NCI-H146 (cell line): ENCODE results near the gene TBL3.
"Not testable (repeated sequence)": the region's sequence is repeated elsewhere in the genome, so short reads cannot be mapped to it uniquely, and the experiment has no call there.

Experiments
- DNase-seq: peaks from one replicate; lab custom pipeline; 2025; lab: John Stamatoyannopoulos, UW

TBL3 gene

DNA sequence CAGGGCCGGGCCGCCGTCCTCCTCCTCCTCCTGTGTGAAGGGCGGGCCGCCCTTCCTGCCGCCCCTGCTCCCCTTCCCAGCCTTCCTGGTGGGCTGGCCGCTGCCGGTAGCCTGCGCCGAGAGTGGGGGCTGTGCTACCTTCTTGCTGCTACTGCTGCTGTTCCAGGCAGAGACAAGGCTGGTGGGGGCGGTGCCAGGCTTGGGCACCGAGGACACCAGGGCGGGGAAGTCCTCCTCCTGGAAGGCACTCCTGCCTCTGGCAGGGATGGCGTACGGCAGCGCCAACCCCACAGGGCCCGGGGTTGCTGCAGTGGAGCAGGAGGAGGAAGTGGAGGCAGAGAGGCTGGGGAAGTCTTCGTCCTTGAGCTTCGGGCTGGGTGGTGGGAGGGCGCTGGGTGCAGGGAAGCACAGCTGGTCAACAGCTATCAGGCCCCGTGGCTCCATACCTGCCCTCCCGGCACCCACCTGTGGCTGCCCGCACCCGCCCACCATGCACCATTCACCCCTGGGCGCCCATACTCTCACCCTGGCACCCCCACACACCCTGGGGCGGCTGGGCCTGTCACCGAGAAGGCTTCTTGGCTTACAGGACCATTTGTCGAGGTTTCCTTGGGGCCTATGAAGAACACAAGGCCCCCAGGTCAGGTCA lies 28.1 kb downstream of the TBL3 start:
- no peak for DNase-seq

DNA sequence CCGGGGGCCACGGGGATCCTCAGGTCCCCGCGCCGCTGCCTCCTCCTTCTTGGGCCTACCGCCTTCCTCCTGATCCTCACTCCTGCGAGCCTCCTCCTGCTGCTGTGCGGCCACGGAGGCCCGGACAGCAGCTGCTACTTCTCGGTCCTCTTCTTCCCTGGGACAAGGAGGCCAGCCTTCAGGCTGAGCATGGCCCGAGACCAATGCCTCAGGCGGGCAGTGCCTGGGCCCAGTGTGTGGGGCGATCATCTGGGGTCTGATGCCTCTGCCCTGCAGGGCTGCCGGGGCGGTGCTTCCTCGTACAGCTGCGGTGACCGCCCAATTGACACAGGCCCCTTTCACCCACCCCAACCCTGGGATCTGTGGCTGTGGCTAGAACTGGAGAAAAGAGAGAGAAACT lies 29.2 kb downstream of the TBL3 start:
- no peak for DNase-seq

DNA sequence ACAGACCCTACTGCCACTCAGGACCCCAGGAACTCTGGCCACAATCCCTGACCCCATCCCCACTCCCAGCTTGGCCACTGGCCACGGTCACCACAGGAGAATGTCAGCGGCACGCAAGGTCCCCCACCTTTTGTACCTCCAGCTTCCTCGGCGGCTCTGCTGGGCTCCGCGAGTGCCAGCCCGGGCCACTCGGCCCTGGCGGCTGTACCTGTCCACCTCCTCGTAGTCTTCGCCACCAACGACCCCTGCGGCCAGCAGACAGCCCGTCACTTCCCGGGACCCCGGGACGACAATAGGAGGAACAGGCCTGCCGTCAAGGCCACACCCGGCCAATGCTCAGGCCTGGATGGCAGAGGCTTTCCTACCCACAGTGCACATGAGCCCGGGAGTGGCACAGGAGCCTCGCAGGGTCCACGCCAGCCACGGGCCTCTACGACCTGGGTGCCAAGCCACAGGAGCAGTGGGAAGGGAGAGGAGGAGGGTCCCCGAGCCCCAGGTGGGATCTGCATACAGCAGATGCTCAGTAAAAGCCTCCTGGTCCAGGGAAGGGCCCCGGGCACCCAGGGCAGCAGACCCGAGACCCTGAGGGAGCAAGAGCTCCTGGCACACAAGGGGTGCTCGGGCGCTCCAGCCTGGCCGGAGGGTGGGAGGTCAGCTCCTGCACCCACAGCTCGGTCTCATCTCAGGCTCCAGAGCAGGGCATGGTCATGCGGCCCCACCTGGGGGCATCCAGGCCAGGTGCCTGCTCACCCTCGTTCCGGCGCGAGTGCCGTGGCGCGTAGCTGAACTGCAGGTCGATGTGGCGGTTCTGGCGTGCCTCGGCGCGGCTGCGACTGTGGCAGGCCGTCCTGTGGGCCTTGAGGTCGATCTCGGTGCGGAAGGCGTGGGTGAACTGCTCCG lies 29.9 kb downstream of the TBL3 start:
- DNase-seq, result no peak

DNA sequence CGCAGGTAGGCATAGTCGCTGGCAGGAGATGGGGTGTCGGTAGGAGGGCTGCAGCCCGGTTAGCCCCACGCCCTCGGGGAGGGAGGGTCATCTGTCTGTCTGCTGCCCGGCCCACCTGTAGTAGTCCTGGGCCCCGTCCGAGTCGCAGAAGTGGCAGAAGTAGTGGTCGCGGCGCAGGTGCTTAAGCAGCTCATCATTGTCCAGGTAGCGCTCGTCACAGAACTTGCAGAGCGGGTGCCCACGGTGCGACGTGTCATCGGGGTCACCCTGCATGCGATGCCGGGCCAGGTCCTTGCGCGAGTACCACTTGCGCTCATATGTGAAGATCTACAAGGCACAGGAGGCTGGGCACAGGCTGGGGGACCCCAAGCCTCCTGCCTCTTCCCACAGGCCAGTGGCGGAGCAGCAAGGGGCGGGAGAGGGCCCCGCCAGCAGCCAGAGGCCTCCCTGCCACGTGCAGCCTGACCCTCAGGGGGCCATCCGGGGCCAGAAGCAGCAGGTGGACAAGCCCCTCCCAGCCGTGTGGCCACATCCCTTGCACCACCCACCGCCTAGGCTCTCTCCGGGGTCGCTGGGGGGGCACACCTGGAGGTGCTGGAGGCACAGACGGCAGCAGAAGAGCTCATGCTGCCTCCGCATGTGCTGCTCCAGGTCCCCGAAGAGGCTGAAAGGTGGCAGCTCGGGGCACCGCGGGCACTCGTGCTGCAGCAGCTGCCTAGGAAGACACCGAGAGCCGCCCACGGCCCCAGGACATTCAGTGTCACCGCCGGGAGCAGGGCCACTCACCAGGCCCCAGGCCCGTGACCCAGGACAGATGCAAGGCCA lies 30.8 kb downstream of the TBL3 start:
- no peak for DNase-seq

- DNase-seq, result no peak
Measured at GRCh38 chr16:2003231-2003826, 31.5 kb downstream of the TBL3 start.

DNA sequence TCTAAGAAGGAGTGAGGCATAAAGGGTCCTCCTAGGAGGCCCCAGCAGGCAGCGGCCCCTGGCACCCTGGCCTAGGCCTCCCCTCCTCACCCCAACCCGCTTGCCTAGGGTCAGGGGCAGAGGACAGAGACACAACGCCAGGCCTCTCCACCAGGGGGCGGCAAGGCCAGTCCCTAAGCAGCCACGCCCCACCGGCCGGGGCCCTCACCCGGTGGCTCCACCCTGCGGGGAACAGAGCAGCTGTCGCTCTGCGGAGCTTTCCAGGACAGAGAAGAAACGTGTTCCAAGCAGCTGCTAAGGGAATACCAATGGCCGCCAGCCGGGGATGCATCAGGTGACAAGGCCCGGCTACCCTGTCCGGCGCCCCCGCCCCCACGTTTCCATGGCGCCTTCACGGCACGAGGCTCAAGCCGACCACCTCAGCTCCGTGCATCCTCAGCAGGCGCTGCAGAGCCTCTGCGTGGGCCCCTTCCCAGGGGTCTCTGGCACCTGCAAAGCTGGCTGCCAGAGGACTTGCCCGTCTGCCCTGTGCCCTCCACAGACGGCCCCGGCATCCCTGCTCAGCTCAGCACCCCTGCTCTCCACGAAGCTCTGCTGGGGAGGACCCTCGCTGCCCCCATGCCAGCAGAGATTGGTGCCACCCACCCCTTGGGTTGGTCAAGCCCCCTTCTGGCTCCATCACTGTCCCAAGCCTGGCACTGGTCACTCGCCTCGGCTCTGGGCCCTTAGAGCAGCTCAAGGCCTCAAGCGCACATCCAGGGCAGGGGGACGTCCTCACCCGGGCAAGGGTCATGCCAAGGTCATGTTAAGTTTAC lies 32.2 kb downstream of the TBL3 start:
- peak; percentile 97 for DNase-seq

- DNase-seq, result no peak
Measured at GRCh38 chr16:2004795-2005517, 33.1 kb downstream of the TBL3 start.

- no peak for DNase-seq
Measured at GRCh38 chr16:2005646-2006045, 33.8 kb downstream of the TBL3 start.

GRCh38 chr16:2006317-2006716 lies 34.5 kb downstream of the TBL3 start:
- no peak for DNase-seq

DNA sequence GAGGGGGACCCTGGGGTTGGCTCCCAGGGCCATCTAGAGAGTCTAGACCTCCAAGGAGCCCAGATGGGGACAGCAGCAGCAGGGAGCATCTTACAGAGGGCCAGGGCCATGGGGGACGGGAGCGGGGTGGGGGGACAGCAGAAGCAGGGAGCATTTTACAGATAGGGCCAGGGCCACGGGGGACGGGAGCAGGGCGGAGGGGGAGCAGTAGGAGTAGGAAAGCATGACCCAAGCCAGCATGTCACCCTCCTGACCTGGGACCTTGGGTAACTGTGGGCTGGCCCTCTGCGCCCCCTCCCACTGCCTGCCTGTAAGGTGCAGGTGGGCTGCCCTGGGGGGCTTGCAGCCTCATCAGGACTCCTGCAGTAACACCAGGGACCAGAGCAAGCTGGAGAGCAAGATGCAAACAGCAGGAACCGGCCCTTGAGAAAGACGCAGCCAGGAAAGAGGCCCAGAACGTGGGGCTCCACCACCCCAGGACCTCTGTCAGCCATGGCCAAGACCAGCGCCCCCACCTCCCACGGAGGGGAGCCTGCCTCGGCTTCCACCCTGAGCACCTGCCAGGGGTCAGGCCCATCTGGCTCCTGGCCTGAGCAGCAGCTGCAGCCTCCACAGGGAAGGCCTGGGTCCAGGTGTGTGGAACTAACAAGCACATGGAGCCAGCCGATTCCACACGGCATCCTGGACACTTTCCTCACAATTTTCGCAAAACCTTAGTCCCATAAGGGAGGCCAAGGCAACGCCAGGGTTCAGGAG lies 35.4 kb downstream of the TBL3 start:
- peak; percentile 19 for DNase-seq

- DNase-seq, result no peak
Measured at GRCh38 chr16:2008009-2008526, 36.2 kb downstream of the TBL3 start.

DNA sequence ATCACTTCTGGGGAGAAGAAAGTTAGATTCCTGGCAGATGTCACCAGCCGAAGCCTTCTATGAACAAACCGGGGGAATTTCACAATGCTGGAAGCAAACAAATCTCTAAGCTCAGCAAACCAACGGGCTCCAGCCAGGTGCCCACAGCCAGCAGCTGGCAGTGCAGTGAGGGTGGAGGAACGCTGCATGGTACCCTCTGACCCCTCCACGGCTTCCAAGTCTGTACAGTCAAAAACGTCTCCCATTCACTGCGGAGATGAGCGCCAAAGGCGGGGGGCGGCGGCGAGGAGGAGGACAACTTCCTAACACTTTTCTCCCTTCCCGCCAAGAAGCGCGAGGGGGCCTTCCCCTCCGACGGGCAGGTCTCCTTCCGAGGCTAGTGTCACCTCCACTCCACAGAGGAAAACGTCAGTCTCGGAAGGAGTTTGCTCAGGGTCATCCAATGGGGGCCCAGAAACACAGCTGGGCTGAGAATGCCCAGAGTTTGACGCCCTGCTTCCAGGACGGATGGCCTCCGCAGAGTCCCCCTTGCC lies 36.8 kb downstream of the TBL3 start:
- DNase-seq, result peak; percentile 31

DNA sequence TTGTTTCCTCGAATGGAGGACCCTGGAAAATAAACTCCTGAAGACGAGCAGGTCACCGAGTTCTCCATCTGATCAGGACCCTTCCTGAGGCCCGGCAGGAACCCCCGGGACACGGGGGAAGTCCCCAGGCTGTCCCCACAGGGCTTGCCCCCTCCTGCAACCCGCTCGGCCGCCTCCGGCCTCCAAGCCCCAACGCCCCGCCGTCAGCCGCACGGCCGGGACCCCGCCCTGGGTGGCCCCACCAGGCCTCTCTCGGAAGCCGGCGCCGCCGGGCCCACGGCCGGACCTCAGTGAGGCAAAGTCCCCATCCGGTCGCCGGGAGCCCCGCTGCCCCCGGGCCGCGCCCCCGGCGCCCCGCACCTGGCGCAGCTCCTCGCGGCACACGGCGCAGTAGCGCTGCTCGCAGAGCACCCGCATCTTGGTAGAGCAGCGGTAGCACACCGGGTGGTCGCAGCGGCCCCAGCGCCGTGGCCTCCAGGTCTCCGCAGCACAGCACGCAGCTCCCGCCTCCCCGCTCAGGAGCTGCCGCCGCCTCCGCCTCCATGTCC lies 37.4 kb downstream of the TBL3 start:
- peak; percentile 47 for DNase-seq

GRCh38 chr16:2009791-2010510 lies 38.1 kb downstream of the TBL3 start, which contains the start of gene ZNF598:
Gene ZNF598, minus strand, starts transcription at chr16:2009821.
- peak; percentile 93 for DNase-seq

DNA sequence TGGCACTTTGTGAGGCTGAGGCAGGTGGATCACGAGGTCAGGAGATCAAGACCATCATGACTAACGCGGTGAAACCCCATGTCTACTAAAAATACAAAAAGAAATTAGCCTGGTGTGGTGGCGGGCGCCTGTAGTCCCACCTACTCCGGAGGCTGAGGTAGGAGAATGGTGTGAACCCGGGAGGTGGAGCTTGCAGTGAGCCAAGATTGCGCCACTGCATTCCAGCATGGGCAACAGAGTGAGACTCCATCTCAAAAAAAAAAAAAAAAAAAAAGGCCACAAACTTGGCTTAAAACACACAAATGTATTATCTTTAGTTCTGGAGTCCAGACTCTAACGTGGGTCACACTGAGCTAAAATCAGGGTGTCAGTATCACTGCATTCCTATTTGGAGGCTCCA lies 39.9 kb downstream of the TBL3 start:
- DNase-seq, result not testable (repeated sequence)

GRCh38 chr16:2013527-2013926 lies 41.7 kb downstream of the TBL3 start:
- DNase-seq, result no peak

- DNase-seq, result no peak
Measured at GRCh38 chr16:2015117-2015946, 43.5 kb downstream of the TBL3 start.

- DNase-seq, result no peak
Measured at GRCh38 chr16:2015947-2016208, 44.0 kb downstream of the TBL3 start.
